ENCODE data around the gene CADM2.

- TF ChIP-seq POLR2A (IDR thresholded peaks at IDR 0.05; ENCODE audit: borderline replicate concordance, extremely low read depth, insufficient read depth, insufficient read length), result no peak
- TF ChIP-seq REST (IDR thresholded peaks at IDR 0.05; ENCODE audit: low read depth), result no peak
- TF ChIP-seq CTCF (IDR thresholded peaks at IDR 0.05 in 2 of 3, conservative IDR thresholded peaks at IDR 0.05 in 1 of 3; ENCODE audit: borderline replicate concordance in 1 of 3, insufficient read depth in 1 of 3, low read depth in 2 of 3, low read length in 2 of 3), result no peak
These were observed 384.1 kb downstream of the CADM2 start for GRCh38 chr3:85342915-85343314.
